T-helper 1 cell treated with Interleukin-12 subunit alpha and Interleukin-12 subunit beta and Interleukin-4 antibody, amounts not matched to agents 30 μg/mL and 1 μg/mL, for 36 hours (primary cell): ENCODE measurements around the gene EDEM2.
"Not testable (repeated sequence)": the region's sequence is repeated elsewhere in the genome, so short reads cannot be mapped to it uniquely, and the experiment has no call there.

ENCODE experiments used
- H3K27ac Mint-ChIP-seq: one replicate; pipeline ENCODE4 v1.8.0; 2021; ENCODE audit warnings: mild to moderate bottlenecking, mixed read lengths
- H3K27me3 Mint-ChIP-seq: one replicate; pipeline ENCODE4 v1.8.0; 2021; ENCODE audit warnings: low read depth, mixed read lengths
- H3K36me3 Mint-ChIP-seq: one replicate; pipeline ENCODE4 v1.8.0; 2021; ENCODE audit warnings: low read depth, mixed read lengths
- H3K4me1 Mint-ChIP-seq: one replicate; pipeline ENCODE4 v1.8.0; 2021; ENCODE audit warnings: low read depth, mixed read lengths
- H3K4me3 Mint-ChIP-seq: one replicate; pipeline ENCODE4 v1.8.0; 2021; ENCODE audit warnings: mild to moderate bottlenecking, moderate library complexity, mixed read lengths
- H3K9me3 Mint-ChIP-seq: one replicate; pipeline ENCODE4 v1.8.0; 2021; ENCODE audit warnings: mixed read lengths

The EDEM2 gene

DNA sequence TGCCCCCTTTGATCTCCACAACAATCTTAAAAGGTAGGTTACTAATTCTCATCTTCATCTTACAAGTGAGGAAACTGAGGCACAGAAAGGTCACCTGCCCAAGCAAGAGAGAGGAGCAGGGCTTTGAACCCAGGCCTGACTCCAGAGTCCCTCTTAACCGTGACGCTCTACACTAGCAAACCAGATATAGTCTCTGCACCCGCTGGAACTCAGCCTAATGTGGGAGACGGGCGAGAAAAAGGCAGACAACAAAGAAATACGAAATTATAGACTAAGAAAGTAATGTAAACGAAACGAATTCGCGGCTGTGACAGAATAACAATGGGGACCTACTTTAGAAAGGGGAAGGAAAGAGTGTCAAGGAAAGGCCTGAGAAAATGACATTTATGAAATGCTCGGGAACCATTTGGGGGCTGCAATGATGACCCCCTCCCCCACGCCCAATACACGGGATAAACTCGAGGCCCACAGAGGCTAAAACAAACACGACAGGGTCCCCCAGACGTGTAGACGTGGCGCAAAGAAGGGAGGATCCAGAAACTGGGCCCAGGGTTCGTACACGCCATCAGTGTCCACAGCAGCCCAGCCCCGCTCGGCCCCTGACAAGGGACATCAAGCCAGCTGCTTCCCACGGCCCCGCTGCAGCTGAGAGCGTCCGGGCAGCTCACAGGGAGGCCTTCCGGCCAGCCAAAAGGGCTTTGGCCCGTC, 55.2 kb downstream of the EDEM2 start:
- H3K4me1 Mint-ChIP-seq, result peaks cover 42% of the 10 kb centered on the region

DNA sequence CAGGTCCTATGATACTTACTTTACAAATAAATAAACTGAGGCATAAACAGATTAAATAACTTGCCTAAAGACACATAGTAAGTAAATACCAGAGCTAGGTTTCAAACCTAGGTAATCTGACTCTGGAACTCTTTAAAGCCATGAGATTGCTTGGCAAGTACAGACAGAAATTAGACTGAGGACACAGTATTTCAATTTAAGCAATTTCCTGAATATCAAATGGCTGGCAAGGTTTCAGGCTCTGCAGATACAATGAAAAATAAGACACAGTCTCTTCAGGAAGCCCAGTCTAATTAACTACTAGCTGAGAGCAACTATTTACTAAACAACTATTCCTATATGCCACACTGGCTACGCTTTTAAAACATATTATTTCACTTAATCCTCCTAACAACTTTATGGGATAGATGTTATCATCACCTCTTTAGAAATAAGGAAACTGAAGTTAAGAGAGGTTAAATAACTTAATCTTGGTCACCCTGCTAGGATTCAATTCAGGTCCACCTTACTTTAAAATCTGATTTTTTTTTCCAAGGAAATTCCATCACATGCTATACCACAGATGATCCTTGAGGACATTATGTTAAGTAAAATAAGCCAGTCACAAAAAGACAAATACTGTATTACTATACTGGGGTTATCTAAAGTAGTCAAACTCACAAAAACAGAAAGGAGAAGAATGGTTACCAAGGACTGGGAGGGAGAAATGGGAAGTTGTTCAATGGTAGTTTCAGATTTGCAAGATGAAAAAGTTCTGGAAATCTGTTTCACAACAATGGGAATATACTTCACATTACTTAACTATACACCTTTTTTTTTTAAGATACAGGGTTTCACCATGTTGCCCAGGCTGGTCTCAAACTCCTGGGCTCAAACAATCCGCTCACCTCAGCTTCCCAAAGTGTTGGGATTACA, 58.6 kb downstream of the EDEM2 start:
- Mint-ChIP-seq H3K27ac (no peak overlapping the region), H3K27me3 (no peaks in the 10 kb centered on the region), H3K4me1 (peaks cover 46% of the 10 kb centered on the region), H3K36me3 (peaks cover 23% of the 10 kb centered on the region), H3K4me3 (no peak overlapping the region), H3K9me3 (no peaks in the 10 kb centered on the region)

More for the DNA sequence above, 55.2 kb downstream of the EDEM2 start:
- H3K4me3 Mint-ChIP-seq, result peak overlapping the region; percentile 87
- peaks cover 17% of the 10 kb centered on the region for H3K36me3 Mint-ChIP-seq
- H3K27ac Mint-ChIP-seq, result peak overlapping the region; percentile 90
- H3K27me3 Mint-ChIP-seq, result no peaks in the 10 kb centered on the region
- H3K9me3 Mint-ChIP-seq, result no peaks in the 10 kb centered on the region

DNA sequence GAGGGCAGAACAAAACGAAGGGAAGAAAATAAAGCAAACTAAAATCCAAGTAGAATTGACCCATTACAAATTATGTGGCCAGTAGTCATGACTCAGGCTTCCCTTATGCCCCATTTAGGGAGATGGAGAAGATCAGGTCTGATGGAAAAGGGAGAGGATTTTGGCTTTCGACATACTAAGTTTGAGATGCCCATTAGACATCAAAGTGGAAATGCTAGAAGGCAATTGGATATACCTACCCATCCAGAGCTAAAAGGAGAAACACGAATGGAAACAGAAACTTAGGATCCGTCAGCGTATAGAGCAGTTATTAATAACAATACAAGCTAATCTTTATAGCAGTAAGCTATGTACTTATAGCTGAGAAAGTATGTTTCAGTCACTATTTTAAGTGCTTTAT, 59.3 kb downstream of the EDEM2 start:
- no peaks in the 10 kb centered on the region for H3K9me3 Mint-ChIP-seq
- H3K4me1 Mint-ChIP-seq, result peaks cover 41% of the 10 kb centered on the region
- H3K27ac Mint-ChIP-seq, result peak overlapping the region; percentile 28
- H3K36me3 Mint-ChIP-seq, result peaks cover 24% of the 10 kb centered on the region
- H3K4me3 Mint-ChIP-seq, result no peak overlapping the region
- no peaks in the 10 kb centered on the region for H3K27me3 Mint-ChIP-seq

DNA sequence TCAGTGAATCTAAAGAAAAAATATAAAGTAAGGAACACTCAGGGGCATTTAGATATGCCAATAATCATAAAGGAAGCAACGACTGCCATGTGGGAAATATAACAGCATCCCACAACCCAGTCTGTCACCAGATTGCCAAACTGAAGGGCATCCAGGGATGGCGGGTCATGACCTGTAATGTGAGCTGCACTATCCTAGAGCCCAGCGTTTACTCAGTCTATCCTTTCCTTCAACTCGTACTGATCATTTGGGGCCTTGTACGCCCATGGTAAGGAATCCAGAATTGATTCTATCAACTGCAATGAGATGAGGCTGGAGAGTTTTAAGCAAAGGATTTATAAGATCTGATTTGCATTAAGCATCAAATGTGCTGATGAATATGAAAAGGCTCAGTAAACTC, 59.8 kb downstream of the EDEM2 start:
- Mint-ChIP-seq H3K27ac (peak overlapping the region; percentile 28), H3K4me3 (no peak overlapping the region)

DNA sequence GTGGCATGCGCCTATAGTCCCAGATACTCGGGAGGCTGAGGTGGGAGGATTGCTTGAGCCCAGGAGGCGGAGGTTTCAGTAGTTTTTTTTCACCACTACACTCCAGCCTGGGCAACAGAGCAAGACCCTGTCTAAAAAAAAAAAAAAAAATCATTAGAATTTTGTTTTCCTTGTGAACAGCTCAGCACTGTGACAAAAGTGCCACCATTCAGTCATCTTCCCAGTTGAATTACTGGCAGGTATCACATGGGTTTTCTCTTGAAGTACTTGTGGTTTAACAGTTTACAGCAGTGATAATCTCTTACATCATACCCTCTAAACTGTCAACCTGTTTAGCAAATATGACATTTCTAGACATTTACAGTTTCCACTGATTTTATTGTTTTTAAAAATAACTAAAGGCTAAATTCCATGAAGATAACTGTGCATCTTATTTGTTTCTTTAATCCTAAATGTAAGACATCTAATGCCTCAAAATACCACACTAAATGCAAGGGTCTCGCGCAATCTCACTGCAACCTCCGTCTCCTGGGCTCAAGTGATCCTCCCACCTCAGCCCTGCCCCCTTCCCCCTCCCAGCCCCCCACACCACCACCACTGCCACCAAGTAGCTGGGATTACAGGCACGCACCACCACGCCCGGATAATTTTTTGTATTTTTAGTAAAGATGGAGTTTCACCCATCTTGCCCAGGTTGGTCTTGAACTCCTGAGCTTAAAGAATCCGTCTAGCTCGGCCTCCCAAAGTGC, 61.5 kb downstream of the EDEM2 start:
- Mint-ChIP-seq H3K4me1 (peaks cover 39% of the 10 kb centered on the region), H3K27ac (peak overlapping the region; percentile 76), H3K9me3 (no peaks in the 10 kb centered on the region), H3K4me3 (no peak overlapping the region), H3K36me3 (peaks cover 20% of the 10 kb centered on the region), H3K27me3 (no peaks in the 10 kb centered on the region)

More for the DNA sequence above, 59.8 kb downstream of the EDEM2 start:
- H3K9me3 Mint-ChIP-seq, result no peaks in the 10 kb centered on the region
- H3K36me3 Mint-ChIP-seq, result peaks cover 25% of the 10 kb centered on the region
- H3K27me3 Mint-ChIP-seq, result no peaks in the 10 kb centered on the region
- peaks cover 42% of the 10 kb centered on the region for H3K4me1 Mint-ChIP-seq

DNA sequence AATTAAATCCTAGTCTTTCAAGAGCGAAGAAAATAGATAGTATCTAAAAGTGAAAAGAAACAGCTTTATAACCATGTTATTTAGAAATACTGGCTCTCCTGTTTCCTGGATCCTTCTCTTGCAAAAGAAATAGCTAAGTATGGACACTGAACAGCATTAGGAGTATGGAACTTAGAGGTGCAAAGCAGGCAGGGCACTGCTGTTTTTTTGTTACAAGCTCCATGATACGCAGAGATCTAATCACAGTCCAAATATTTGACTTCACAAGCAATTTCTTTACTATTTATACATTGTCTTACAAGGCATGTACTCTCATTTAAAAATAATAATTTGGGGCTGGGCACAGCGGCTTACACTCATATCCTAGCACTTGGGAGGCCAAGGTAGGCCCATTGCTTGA, 62.1 kb downstream of the EDEM2 start:
- peaks cover 39% of the 10 kb centered on the region for H3K4me1 Mint-ChIP-seq
- H3K4me3 Mint-ChIP-seq, result no peak overlapping the region
- H3K36me3 Mint-ChIP-seq, result peaks cover 18% of the 10 kb centered on the region
- H3K27me3 Mint-ChIP-seq, result no peaks in the 10 kb centered on the region
- peak overlapping the region; percentile 76 for H3K27ac Mint-ChIP-seq
- no peaks in the 10 kb centered on the region for H3K9me3 Mint-ChIP-seq

DNA sequence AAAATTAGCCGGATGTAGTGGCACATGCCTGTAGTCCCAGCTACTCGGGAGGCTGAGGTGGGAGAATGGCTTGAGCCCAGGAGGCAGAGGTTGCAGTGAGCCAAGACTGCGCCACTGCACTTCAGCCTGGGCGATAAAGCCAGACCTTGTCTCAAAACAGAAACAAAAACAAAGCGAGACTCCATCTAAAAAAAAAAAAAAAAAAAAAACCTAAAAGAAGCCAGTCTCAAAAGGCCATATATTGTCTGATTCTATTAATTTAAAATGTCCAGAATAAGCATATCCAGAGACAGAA, 66.8 kb downstream of the EDEM2 start:
- not testable (repeated sequence) for H3K27ac Mint-ChIP-seq, H3K27me3 Mint-ChIP-seq, H3K4me3 Mint-ChIP-seq, H3K9me3 Mint-ChIP-seq
- H3K36me3 Mint-ChIP-seq, result peaks cover 37% of the 10 kb centered on the region
- peaks cover 32% of the 10 kb centered on the region for H3K4me1 Mint-ChIP-seq

DNA sequence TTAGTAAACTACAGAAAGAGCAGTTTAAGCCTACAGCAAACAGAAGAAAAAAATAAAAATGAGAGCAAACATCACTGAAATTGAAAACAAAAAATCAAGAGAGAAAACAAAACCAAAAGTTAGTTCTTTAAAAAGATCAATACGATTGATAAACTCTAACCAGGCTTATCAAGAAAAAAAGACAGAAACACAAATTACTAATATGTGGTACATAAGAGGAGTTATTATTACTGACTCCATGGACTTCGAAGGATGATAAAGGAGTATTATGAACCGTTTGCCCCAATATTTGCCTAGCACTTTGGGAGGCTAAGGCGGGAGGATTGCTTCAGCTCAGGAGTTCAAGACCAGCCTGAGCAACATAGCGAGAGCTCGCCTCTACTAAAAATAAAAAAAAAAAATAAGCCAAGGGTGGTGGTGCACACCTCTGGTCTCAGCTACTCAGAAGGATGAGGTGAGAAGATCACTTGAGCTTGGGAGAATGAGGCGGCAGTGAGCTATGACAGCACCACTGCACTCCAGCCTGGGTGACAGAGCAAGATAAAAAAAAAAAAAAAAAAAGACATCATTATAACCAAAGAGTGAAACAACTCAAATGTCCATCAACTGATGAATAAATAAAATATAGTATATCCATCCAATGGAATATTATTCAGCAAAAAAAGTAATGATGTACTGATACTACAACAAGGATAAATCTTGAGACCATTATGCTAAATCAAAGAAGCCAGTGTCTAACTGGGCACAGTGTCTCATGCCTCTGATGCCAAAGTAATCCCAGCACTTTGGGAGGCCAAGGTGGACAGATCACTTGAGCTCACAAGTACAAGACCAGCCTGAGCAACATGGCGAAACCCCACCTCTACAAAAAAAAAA, 67.4 kb downstream of the EDEM2 start:
- Mint-ChIP-seq H3K36me3 (peaks cover 39% of the 10 kb centered on the region), H3K4me3 (peak overlapping the region; percentile 16), H3K27me3 (no peaks in the 10 kb centered on the region), H3K9me3 (peaks cover 5% of the 10 kb centered on the region), H3K4me1 (peaks cover 27% of the 10 kb centered on the region), H3K27ac (peak overlapping the region; percentile 68)

DNA sequence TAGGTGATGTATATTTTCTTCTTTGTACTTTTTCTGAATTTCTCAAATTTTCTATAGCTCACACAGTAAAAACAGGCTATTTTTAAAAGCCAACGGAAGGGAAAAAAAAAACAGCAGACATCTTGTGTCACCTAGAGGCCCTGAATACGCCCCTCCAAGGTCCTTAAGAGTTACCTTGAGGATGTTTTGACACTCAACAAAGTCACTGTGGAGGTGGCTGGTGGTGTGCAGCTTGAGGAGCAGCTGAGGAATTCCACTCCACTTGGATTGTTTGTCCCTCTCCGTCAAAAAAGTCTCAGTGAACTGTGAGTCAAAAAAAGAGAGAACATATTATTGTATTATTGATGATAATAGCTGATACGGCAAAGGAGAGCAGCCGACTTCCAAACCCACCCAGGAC, 69.3 kb downstream of the EDEM2 start:
- peaks cover 24% of the 10 kb centered on the region for H3K4me1 Mint-ChIP-seq
- no peak overlapping the region for H3K27ac Mint-ChIP-seq
- no peaks in the 10 kb centered on the region for H3K27me3 Mint-ChIP-seq

DNA sequence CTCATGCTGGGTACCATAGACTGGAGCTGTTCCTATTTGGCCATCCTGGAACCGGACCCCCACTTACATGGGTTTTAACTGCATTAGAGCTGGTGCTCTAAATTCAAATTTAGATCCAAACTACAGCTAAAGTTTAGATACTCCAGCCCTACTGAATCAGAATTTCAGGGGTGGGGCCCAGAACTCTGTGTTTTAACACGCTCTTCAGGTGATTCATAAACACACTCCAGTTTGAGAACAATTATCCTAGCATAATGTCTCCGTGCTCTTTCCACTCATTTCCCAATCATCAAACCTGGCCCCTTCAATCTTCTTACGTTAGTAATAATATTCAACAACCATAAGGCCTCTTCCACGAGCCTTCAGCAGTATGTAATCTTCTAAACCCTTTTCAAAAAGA, 69.8 kb downstream of the EDEM2 start:
- no peak overlapping the region for H3K4me3 Mint-ChIP-seq
- H3K4me1 Mint-ChIP-seq, result peaks cover 23% of the 10 kb centered on the region
- peaks cover 54% of the 10 kb centered on the region for H3K36me3 Mint-ChIP-seq
- H3K9me3 Mint-ChIP-seq, result peaks cover 16% of the 10 kb centered on the region
- H3K27ac Mint-ChIP-seq, result no peak overlapping the region
- no peaks in the 10 kb centered on the region for H3K27me3 Mint-ChIP-seq

More for the DNA sequence above, 69.3 kb downstream of the EDEM2 start:
- no peak overlapping the region for H3K4me3 Mint-ChIP-seq
- H3K36me3 Mint-ChIP-seq, result peaks cover 51% of the 10 kb centered on the region
- H3K9me3 Mint-ChIP-seq, result peaks cover 15% of the 10 kb centered on the region

DNA sequence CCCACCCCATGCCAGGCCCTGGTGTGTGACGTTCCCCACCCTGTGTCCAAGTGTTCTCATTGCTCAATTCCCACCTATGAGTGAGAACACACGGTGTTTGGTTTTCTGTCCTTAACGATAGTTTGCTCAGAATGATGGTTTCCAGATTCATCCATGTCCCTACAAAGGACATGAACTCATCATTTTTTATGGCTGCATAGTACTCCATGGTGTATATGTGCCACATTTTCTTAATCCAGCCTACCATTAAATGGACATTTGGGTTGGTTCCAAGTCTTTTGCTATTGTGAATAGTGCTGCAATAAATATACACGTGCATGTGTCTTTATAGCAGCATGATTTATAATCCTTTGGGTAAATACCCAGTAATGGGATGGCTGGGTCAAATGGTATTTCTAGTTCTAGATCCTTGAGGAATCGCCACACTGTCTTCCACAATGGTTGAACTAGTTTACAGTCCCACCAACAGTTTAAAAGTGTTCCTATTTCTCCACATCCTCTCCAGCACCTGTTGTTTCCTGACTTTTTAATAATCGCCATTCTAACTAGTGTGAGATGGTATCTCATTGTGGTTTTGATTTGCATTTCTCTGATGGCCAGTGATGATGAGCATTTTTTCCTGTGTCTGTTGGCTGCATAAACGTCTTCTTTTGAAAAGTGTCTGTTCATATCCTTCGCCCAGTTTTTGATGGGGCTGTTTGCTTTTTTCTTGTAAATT, 75.5 kb downstream of the EDEM2 start:
- not testable (repeated sequence) for H3K4me3 Mint-ChIP-seq, H3K27me3 Mint-ChIP-seq, H3K27ac Mint-ChIP-seq
- Mint-ChIP-seq H3K36me3 (peaks cover 62% of the 10 kb centered on the region), H3K9me3 (peaks cover 20% of the 10 kb centered on the region), H3K4me1 (peaks cover 19% of the 10 kb centered on the region)

DNA sequence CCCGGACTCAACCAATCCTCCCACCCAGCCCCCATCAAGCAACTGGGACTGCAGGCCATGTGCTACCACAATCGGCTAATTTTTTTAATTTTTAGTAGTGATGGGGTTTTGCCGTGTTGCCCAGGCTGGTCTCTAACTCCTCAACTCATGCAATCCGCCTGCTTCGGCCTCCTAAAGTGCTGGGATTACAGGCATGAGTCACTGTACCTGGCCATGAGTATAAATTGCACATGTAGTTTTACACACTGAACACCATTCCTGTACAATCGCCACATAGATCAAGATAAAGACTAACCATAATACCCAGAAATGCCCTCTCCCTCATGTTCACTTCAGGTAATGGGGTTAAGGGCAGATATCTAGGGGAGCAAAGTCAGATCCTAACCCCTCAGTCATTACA, 80.9 kb downstream of the EDEM2 start:
- H3K36me3 Mint-ChIP-seq, result peaks cover 41% of the 10 kb centered on the region
- H3K27ac Mint-ChIP-seq, result no peak overlapping the region
- no peak overlapping the region for H3K4me3 Mint-ChIP-seq
- H3K27me3 Mint-ChIP-seq, result no peaks in the 10 kb centered on the region
- H3K9me3 Mint-ChIP-seq, result no peaks in the 10 kb centered on the region
- peaks cover 44% of the 10 kb centered on the region for H3K4me1 Mint-ChIP-seq
